ENCODE data around the gene BACE1.

DNA sequence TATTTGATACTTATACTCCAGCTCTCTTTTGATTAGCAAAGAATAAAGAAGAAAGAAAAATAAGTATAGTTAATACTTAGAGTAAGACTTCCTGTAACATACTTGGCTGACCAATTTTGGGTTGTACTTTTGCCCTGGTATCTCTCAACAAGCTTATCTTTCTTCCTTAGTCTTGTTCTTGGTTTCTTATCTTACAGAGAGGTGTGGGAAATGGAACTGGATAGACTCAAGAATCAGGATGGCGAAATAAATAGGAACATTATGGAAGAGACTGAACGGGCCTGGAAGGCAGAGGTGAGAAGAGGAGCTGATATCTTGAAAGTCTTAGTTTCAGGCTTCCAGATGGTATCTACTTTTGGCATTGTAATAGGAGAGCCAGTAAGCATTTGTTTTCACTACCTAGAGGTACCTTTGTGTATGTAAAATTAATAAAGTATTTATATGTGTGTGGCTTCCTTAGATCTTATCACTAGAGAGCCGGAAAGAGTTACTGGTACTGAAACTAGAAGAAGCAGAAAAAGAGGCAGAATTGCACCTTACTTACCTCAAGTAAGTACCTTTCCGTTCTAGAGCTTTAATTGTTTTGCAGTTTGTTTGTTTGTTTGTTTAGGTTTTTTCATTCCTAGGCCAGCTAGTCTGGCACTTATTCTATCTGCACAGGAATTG is 36.2 kb downstream of the BACE1 start:
- TF ChIP-seq, protein P1, sequence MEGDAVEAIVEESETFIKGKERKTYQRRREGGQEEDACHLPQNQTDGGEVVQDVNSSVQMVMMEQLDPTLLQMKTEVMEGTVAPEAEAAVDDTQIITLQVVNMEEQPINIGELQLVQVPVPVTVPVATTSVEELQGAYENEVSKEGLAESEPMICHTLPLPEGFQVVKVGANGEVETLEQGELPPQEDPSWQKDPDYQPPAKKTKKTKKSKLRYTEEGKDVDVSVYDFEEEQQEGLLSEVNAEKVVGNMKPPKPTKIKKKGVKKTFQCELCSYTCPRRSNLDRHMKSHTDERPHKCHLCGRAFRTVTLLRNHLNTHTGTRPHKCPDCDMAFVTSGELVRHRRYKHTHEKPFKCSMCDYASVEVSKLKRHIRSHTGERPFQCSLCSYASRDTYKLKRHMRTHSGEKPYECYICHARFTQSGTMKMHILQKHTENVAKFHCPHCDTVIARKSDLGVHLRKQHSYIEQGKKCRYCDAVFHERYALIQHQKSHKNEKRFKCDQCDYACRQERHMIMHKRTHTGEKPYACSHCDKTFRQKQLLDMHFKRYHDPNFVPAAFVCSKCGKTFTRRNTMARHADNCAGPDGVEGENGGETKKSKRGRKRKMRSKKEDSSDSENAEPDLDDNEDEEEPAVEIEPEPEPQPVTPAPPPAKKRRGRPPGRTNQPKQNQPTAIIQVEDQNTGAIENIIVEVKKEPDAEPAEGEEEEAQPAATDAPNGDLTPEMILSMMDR (IDR thresholded peaks at IDR 0.05; ENCODE audit: insufficient read depth, low read depth, low read length): no peak
- no peak for TF ChIP-seq EZH2 (IDR thresholded peaks at IDR 0.05; ENCODE audit: insufficient read depth, low read length)

Data from astrocyte (in vitro differentiated cells and primary cell).